Measurements from ENCODE around the gene ZNF784. TPM values are rescaled to one million over a fixed set of nuclear protein-coding genes. Genes with fewer than 3 reads are reported as not detected.

Gene ZNF784
- total RNA-seq, 2 experiments from 2014 or later: 5.2 to 5.3 TPM

GRCh38 chr19:55654868-55655647, 30.7 kb upstream of the ZNF784 start, which contains the start of gene U2AF2:
Gene U2AF2 (plus strand): TSS chr19:55655035. CDS start chr19:55655105, 70 bp downstream.
- ATAC-seq: peak; percentile 58
- H3K4me3 Mint-ChIP-seq: peak within 1 kb of the TSS; percentile 83
- DNase-seq: peak; percentile 96

GRCh38 chr19:55654323-55654867, 30.0 kb upstream of the ZNF784 start:
- peaks cover 43% of the 10 kb centered on the region for H3K4me1 Mint-ChIP-seq (ENCODE audit: low read depth)
- CTCF ChIA-PET: interaction anchor here (0.6 to 1.6 kb wide), 28 partner anchors 9 to 1517 kb away, joined by 3 to 33 read pairs (median 4); partner anchors contain the start of genes CNOT3, FIZ1, NAT14 and ZNF581

More at GRCh38 chr19:55654868-55655647, 30.7 kb upstream of the ZNF784 start, which contains the start of gene U2AF2:
- Mint-ChIP-seq H3K27ac (peak within 1 kb of the TSS; percentile 97), H3K27me3 (ENCODE audit: low read depth) (no peaks in the 10 kb centered on the region), H3K4me1 (ENCODE audit: low read depth) (peaks cover 43% of the 10 kb centered on the region), H3K36me3 (ENCODE audit: low read depth) (peaks cover 44% of the 10 kb centered on the region), H3K9me3 (ENCODE audit: insufficient read depth) (no peaks in the 10 kb centered on the region)
- POLR2A ChIA-PET: interaction anchor here (0.8 to 1.4 kb wide), 13 partner anchors 10 to 537 kb away, joined by 3 to 7 read pairs (median 4); partner anchors contain the start of genes EPN1, FIZ1, PPP1R12C and UBE2S
- CTCF ChIA-PET: interaction anchor here (0.6 to 1.6 kb wide), 28 partner anchors 10 to 1518 kb away, joined by 3 to 33 read pairs (median 4); partner anchors contain the start of genes CNOT3, FIZ1, NAT14 and ZNF581

GRCh38 chr19:55653651-55654322, 29.4 kb upstream of the ZNF784 start:
- DNase-seq (peak; percentile 98), ATAC-seq (peak; percentile 54)
- Mint-ChIP-seq H3K27me3 (ENCODE audit: low read depth) (no peaks in the 10 kb centered on the region), H3K4me1 (ENCODE audit: low read depth) (peaks cover 43% of the 10 kb centered on the region), H3K4me3 (peak overlapping the region; percentile 83), H3K9me3 (ENCODE audit: insufficient read depth) (no peaks in the 10 kb centered on the region), H3K27ac (peak overlapping the region; percentile 94), H3K36me3 (ENCODE audit: low read depth) (peaks cover 36% of the 10 kb centered on the region)
- ChIA-PET POLR2A (interaction anchor here (0.7 to 1.4 kb wide), 13 partner anchors 9 to 1516 kb away, joined by 3 to 7 read pairs (median 4); partner anchors contain the start of genes CNOT3, FIZ1, PPP1R12C and UBE2S), CTCF (interaction anchor here (0.6 to 1.8 kb wide), 32 partner anchors 8 to 1517 kb away, joined by 3 to 33 read pairs (median 4); partner anchors contain the start of genes CNOT3, FIZ1, NAT14 and ZNF581)

More at GRCh38 chr19:55654323-55654867, 30.0 kb upstream of the ZNF784 start:
- ATAC-seq: peak; percentile 83
- Mint-ChIP-seq H3K4me3 (peak overlapping the region; percentile 83), H3K9me3 (ENCODE audit: insufficient read depth) (no peaks in the 10 kb centered on the region), H3K36me3 (ENCODE audit: low read depth) (peaks cover 37% of the 10 kb centered on the region), H3K27me3 (ENCODE audit: low read depth) (no peaks in the 10 kb centered on the region), H3K27ac (peak overlapping the region; percentile 94)
- POLR2A ChIA-PET: interaction anchor here (0.7 to 1.4 kb wide), 14 partner anchors 9 to 1517 kb away, joined by 3 to 7 read pairs (median 4); partner anchors contain the start of genes CNOT3, EPN1, FIZ1 and PPP1R12C
- DNase-seq: peak; percentile 100

GRCh38 chr19:55652311-55653128, 28.2 kb upstream of the ZNF784 start:
- POLR2A ChIA-PET: interaction anchor here (0.6 to 1.4 kb wide), 3 partner anchors 10 to 21 kb away, joined by 3 to 5 read pairs (median 3); no protein-coding TSS in a partner anchor
- H3K4me3 Mint-ChIP-seq: peak overlapping the region; percentile 13

GRCh38 chr19:55651236-55651635, 26.9 kb upstream of the ZNF784 start:
- CTCF ChIA-PET: no interaction called here
- Mint-ChIP-seq H3K27me3 (ENCODE audit: low read depth) (no peaks in the 10 kb centered on the region), H3K4me3 (no peak overlapping the region), H3K36me3 (ENCODE audit: low read depth) (peaks cover 23% of the 10 kb centered on the region), H3K4me1 (ENCODE audit: low read depth) (peaks cover 34% of the 10 kb centered on the region), H3K9me3 (ENCODE audit: insufficient read depth) (no peaks in the 10 kb centered on the region), H3K27ac (no peak overlapping the region)
- POLR2A ChIA-PET: no interaction called here
- ATAC-seq: no peak
- no peak for DNase-seq

More at GRCh38 chr19:55652311-55653128, 28.2 kb upstream of the ZNF784 start:
- Mint-ChIP-seq H3K4me1 (ENCODE audit: low read depth) (peaks cover 39% of the 10 kb centered on the region), H3K27me3 (ENCODE audit: low read depth) (no peaks in the 10 kb centered on the region), H3K36me3 (ENCODE audit: low read depth) (peaks cover 30% of the 10 kb centered on the region), H3K9me3 (ENCODE audit: insufficient read depth) (no peaks in the 10 kb centered on the region), H3K27ac (no peak overlapping the region)
- no peak for DNase-seq
- no peak for ATAC-seq
- CTCF ChIA-PET: interaction anchor here (0.7 to 1.8 kb wide), 6 partner anchors 12 to 47 kb away, joined by 3 to 10 read pairs (median 4); partner anchors contain the start of gene ZNF865

GRCh38 chr19:55650602-55651230, 26.4 kb upstream of the ZNF784 start:
- no peak for DNase-seq
- ChIA-PET POLR2A (interaction anchor here (0.8 kb wide), 1 partner anchor 14 kb away, joined by 3 read pairs; no protein-coding TSS in a partner anchor), CTCF (interaction anchor here (4.7 kb wide), 1 partner anchor 18 kb away, joined by 39 read pairs; no protein-coding TSS in a partner anchor)
- peak overlapping the region; percentile 10 for H3K4me3 Mint-ChIP-seq
- H3K27ac Mint-ChIP-seq: no peak overlapping the region
- no peaks in the 10 kb centered on the region for H3K27me3 Mint-ChIP-seq (ENCODE audit: low read depth)
- no peak for ATAC-seq
- no peaks in the 10 kb centered on the region for H3K9me3 Mint-ChIP-seq (ENCODE audit: insufficient read depth)
- H3K4me1 Mint-ChIP-seq (ENCODE audit: low read depth): peaks cover 29% of the 10 kb centered on the region
- H3K36me3 Mint-ChIP-seq (ENCODE audit: low read depth): peaks cover 18% of the 10 kb centered on the region

GRCh38 chr19:55650126-55650557, 25.8 kb upstream of the ZNF784 start:
- H3K27me3 Mint-ChIP-seq (ENCODE audit: low read depth): no peaks in the 10 kb centered on the region
- H3K4me1 Mint-ChIP-seq (ENCODE audit: low read depth): peaks cover 34% of the 10 kb centered on the region
- ChIA-PET CTCF (interaction anchor here (2.0 to 4.7 kb wide), 2 partner anchors 10 to 18 kb away, joined by 4 to 39 read pairs; no protein-coding TSS in a partner anchor), POLR2A (interaction anchor here (0.8 kb wide), 1 partner anchor 13 kb away, joined by 3 read pairs; no protein-coding TSS in a partner anchor)
- H3K9me3 Mint-ChIP-seq (ENCODE audit: insufficient read depth): no peaks in the 10 kb centered on the region
- ATAC-seq (no peak), DNase-seq (no peak)
- peaks cover 22% of the 10 kb centered on the region for H3K36me3 Mint-ChIP-seq (ENCODE audit: low read depth)
- H3K27ac Mint-ChIP-seq: peak overlapping the region; percentile 41
- H3K4me3 Mint-ChIP-seq: peak overlapping the region; percentile 13

- no peaks in the 10 kb centered on the region for H3K9me3 Mint-ChIP-seq (ENCODE audit: insufficient read depth)
- ChIA-PET POLR2A (interaction anchor here (0.8 to 0.9 kb wide), 3 partner anchors 12 to 14 kb away, joined by 3 read pairs; no protein-coding TSS in a partner anchor), CTCF (interaction anchor here (1.4 to 4.7 kb wide), 3 partner anchors 10 to 17 kb away, joined by 3 to 39 read pairs (median 4); no protein-coding TSS in a partner anchor)
- peaks cover 22% of the 10 kb centered on the region for H3K36me3 Mint-ChIP-seq (ENCODE audit: low read depth)
- H3K27ac Mint-ChIP-seq: peak overlapping the region; percentile 77
- no peaks in the 10 kb centered on the region for H3K27me3 Mint-ChIP-seq (ENCODE audit: low read depth)
- peaks cover 39% of the 10 kb centered on the region for H3K4me1 Mint-ChIP-seq (ENCODE audit: low read depth)
- H3K4me3 Mint-ChIP-seq: peak overlapping the region; percentile 75
- ATAC-seq (no peak), DNase-seq (no peak)
Measured at GRCh38 chr19:55649268-55650125, 25.1 kb upstream of the ZNF784 start.

GRCh38 chr19:55648585-55649267, 24.4 kb upstream of the ZNF784 start:
- CTCF ChIA-PET: interaction anchor here (1.4 to 4.7 kb wide), 3 partner anchors 9 to 16 kb away, joined by 3 to 39 read pairs (median 4); no protein-coding TSS in a partner anchor
- Mint-ChIP-seq H3K4me1 (ENCODE audit: low read depth) (peaks cover 40% of the 10 kb centered on the region), H3K9me3 (ENCODE audit: insufficient read depth) (no peaks in the 10 kb centered on the region), H3K36me3 (ENCODE audit: low read depth) (peaks cover 22% of the 10 kb centered on the region), H3K27me3 (ENCODE audit: low read depth) (no peaks in the 10 kb centered on the region), H3K4me3 (peak overlapping the region; percentile 75), H3K27ac (peak overlapping the region; percentile 68)
- POLR2A ChIA-PET: interaction anchor here (0.8 to 2.0 kb wide), 3 partner anchors 11 to 13 kb away, joined by 3 to 8 read pairs (median 3); no protein-coding TSS in a partner anchor
- no peak for ATAC-seq
- DNase-seq: no peak

All from activated CD8-positive, alpha-beta T cell treated with anti-CD3 and anti-CD28 coated beads, Interleukin-2, amount 10 ng/mL, durations not matched to agents 7 days and 5 days (primary cell).